Adrenal gland (tissue), 12 donors: ENCODE measurements around the gene WDHD1. TPM values are rescaled to one million over a fixed set of nuclear protein-coding genes. Genes with fewer than 3 reads are reported as not detected.
"Not testable (repeated sequence)": the region's sequence is repeated elsewhere in the genome, so short reads cannot be mapped to it uniquely, and the experiment has no call there.

ENCODE experiments used
- DNase-seq, 7 donors: peaks; one replicate each; pipeline ENCODE4 v3.0.0-alpha.2; 2019 to 2020
- H3K27ac ChIP-seq, 5 donors: fragments of 200-600 bp; sonication (generic) in 4 of 5; 1 replicate in 3 of 5; 2 replicates in 2 of 5; pipeline versions ENCODE4 v1.5.1 to v1.8.0; 2016 to 2020; ENCODE audit warnings: mild to moderate bottlenecking in 1 of 5
- H3K27me3 ChIP-seq: fragments of 200-600 bp; 2 replicates; pipeline ENCODE4 v1.8.0; 2021
- H3K36me3 ChIP-seq, 2 donors: fragments of 200-600 bp; replicated peaks in 1 of 2; 1 replicate in 1 of 2; 2 replicates in 1 of 2; pipeline versions ENCODE4 v1.5.1 to v1.8.0; 2018 to 2022
- H3K4me1 ChIP-seq, 2 donors: fragments of 200-600 bp; replicated peaks in 1 of 2; 1 replicate in 1 of 2; 2 replicates in 1 of 2; pipeline versions ENCODE4 v1.5.1 to v1.8.0; 2018 to 2021
- H3K4me3 ChIP-seq, 4 donors: fragments of 200-600 bp; sonication (generic) in 3 of 4; one replicate each; pipeline ENCODE4 v1.5.1; 2016 to 2018
- H3K9me3 ChIP-seq, 3 donors: fragments of 200-600 bp; sonication (generic) in 1 of 3; replicated peaks in 1 of 3; 1 replicate in 2 of 3; 2 replicates in 1 of 3; pipeline versions ENCODE4 v1.5.1 to v1.8.0; 2016 to 2021
- CTCF ChIP-seq, 6 experiments: fragments of 450-650 bp in 4 of 6; fragments of 200-600 bp in 2 of 6; sonication (generic) in 1 of 6; IDR thresholded peaks; 1 replicate in 5 of 6; 2 replicates in 1 of 6; pipeline versions ENCODE4 v1.5.1 to v1.8.0; 2016 to 2021; ENCODE audit warnings: antibody characterized with exemption in 6 of 6, mild to moderate bottlenecking in 2 of 6, moderate library complexity in 1 of 6
- POLR2A ChIP-seq, 2 donors: fragments of 450-650 bp; IDR thresholded peaks; one replicate each; pipeline ENCODE4 v1.6.1; 2017; ENCODE audit warnings: antibody characterized with exemption in 2 of 2, mild to moderate bottlenecking in 2 of 2, moderate library complexity in 1 of 2
- WGBS, 4 donors: extraction: QIAGEN DNeasy Blood & Tissue Kit in 2 of 4; methylation state at CpG; one replicate each; pipeline versions ENCODE4 v1.1.5 to v1.1.7; 2013 to 2017; 5-methylcytosine and 5-hydroxymethylcytosine counted together
- intact Hi-C, 2 donors: fragments of 100-400 bp; cut with DNase I; formaldehyde crosslinking; loops; one replicate each; pipeline versions ENCODE4 v1.14.1 to v1.15.0; 2022 to 2023
- polyA plus RNA-seq, 3 donors: library from polyadenylated mRNA; stranded (reverse); fragments of 200-250 nt in 2 of 3; fragments of 350-450 nt in 1 of 3; fragmentation: Illumina TruSeq in 1 of 3; extraction: RNeasy Lipid Tissue Mini Kit (QIAGEN cat#74804) in 1 of 3; gene quantifications; one replicate each; pipeline ENCODE4 v1.2.3, GENCODE V29; 2013 to 2014
- total RNA-seq, 9 donors: library from RNA; depleted of rRNA in 4 of 9; stranded (reverse); fragments of >200 nt in 4 of 9; fragments of 120-200 nt in 1 of 9; fragmentation: NEBNext Ultra II Directional in 1 of 9; extraction: Animal tissue kit (Norgen Biotek cat#: 25700) in 1 of 9; gene quantifications; one replicate each; pipeline versions ENCODE4 v1.1.0 to v1.2.4, GENCODE V29; 2013 to 2023
- donor health status: healthy with polysubstance abuse.
- donor health status: Bipolar disorder and iron deficiency.
- donor health status: DM: yes; HTN: yes; CAD: no.
- donor health status: DM: no; HTN: no; CAD: no.
- donor health status: DM: no; HTN: no; CAD: no.
- donor health status: DM: yes; HTN: yes; CAD: no.

Gene WDHD1
- total and polyA plus RNA-seq, 12 donors = 0.64 to 8.7 (median 3.0) TPM

GRCh38 chr14:54931101-54931500 is 95.8 kb downstream of the WDHD1 start:
- TF ChIP-seq CTCF (IDR thresholded peaks at IDR 0.05) = no peak
- TF ChIP-seq POLR2A (IDR thresholded peaks at IDR 0.05) = no peak

GRCh38 chr14:54929556-54929955 is 97.3 kb downstream of the WDHD1 start:
- TF ChIP-seq CTCF (IDR thresholded peaks at IDR 0.05) = no peak
- no peak for TF ChIP-seq POLR2A (IDR thresholded peaks at IDR 0.05)
- DNase-seq = peak in 2 of 7 donors; percentile 11 to 21
- Histone ChIP-seq H3K36me3 (no peaks in the 10 kb centered on the region), H3K4me3 (no peak overlapping the region), H3K4me1 (no peaks in the 10 kb centered on the region), H3K27ac (no peak overlapping the region), H3K9me3 (no peaks in the 10 kb centered on the region), H3K27me3 (no peaks in the 10 kb centered on the region)
- intact Hi-C loops = no loop called here

More at GRCh38 chr14:54931101-54931500, 95.8 kb downstream of the WDHD1 start:
- intact Hi-C loops = no loop called here
- Histone ChIP-seq H3K36me3 (no peaks in the 10 kb centered on the region), H3K4me3 (no peak overlapping the region), H3K27ac (no peak overlapping the region), H3K9me3 (no peaks in the 10 kb centered on the region), H3K27me3 (no peaks in the 10 kb centered on the region), H3K4me1 (no peaks in the 10 kb centered on the region)
- DNase-seq = no peak
- 88 to 100% (median 94%) methylated on average over 1 of the region's 1 CpG for WGBS, 4 donors

GRCh38 chr14:54928216-54928615 is 98.7 kb downstream of the WDHD1 start:
- Histone ChIP-seq H3K27me3 (no peaks in the 10 kb centered on the region), H3K4me1 (no peaks in the 10 kb centered on the region), H3K27ac (no peak overlapping the region), H3K36me3 (no peaks in the 10 kb centered on the region), H3K4me3 (no peak overlapping the region), H3K9me3 (no peaks in the 10 kb centered on the region)
- DNase-seq = no peak
- intact Hi-C loops = no loop called here
- TF ChIP-seq POLR2A (IDR thresholded peaks at IDR 0.05) (no peak), CTCF (IDR thresholded peaks at IDR 0.05) (no peak)

- H3K4me1 ChIP-seq = no peaks in the 10 kb centered on the region
- WGBS, 4 donors = 76 to 91% (median 88%) methylated on average over 1 of the region's 1 CpG
Observed at GRCh38 chr14:54927551-54927950, 99.3 kb downstream of the WDHD1 start.

GRCh38 chr14:54926570-54926969 is 100.3 kb downstream of the WDHD1 start:
- H3K27ac ChIP-seq, H3K4me1 ChIP-seq, H3K36me3 ChIP-seq, DNase-seq, H3K4me3 ChIP-seq, H3K27me3 ChIP-seq, H3K9me3 ChIP-seq, intact Hi-C loops: not testable (repeated sequence)
- 90 to 96% (median 93%) methylated on average over 5 of the region's 5 CpGs for WGBS, 4 donors

More at GRCh38 chr14:54927551-54927950, 99.3 kb downstream of the WDHD1 start:
- TF ChIP-seq CTCF (IDR thresholded peaks at IDR 0.05) (no peak), POLR2A (IDR thresholded peaks at IDR 0.05) (no peak)
- no peak for DNase-seq
- Histone ChIP-seq H3K36me3 (no peaks in the 10 kb centered on the region), H3K27me3 (no peaks in the 10 kb centered on the region), H3K27ac (no peak overlapping the region), H3K4me3 (no peak overlapping the region), H3K9me3 (no peaks in the 10 kb centered on the region)
- intact Hi-C loops = no loop called here
